CD14-positive monocyte (primary cell): ENCODE measurements around the gene NHS. TPM values are rescaled to one million over a fixed set of nuclear protein-coding genes. Genes with fewer than 3 reads are reported as not detected.
"Not testable (repeated sequence)": the region's sequence is repeated elsewhere in the genome, so short reads cannot be mapped to it uniquely, and the experiment has no call there.

Experiments
- DNase-seq, 3 donors: peaks; one replicate each; pipeline ENCODE4 v3.0.0-alpha.2; 2011 to 2022
- H2AFZ ChIP-seq: 2 replicates; pipeline ENCODE4 v1.6.0; 2012; ENCODE audit warnings: mild to moderate bottlenecking, low read depth, low read length, inconsistent platforms; ENCODE audit not compliant: insufficient read depth, poor library complexity, severe bottlenecking
- H3K27ac ChIP-seq, 2 donors: 1 replicate in 1 of 2; 2 replicates in 1 of 2; pipeline ENCODE4 v1.5.1; 2012 to 2013; ENCODE audit warnings: low read length in 2 of 2, control low read depth in 1 of 2, inconsistent platforms in 1 of 2, low read depth in 1 of 2, mild to moderate bottlenecking in 1 of 2
- H3K27me3 ChIP-seq, 2 donors: one replicate each; pipeline versions ENCODE4 v1.6.0 to v1.6.1; 2011 to 2013; ENCODE audit warnings: low read length in 2 of 2; ENCODE audit not compliant: control insufficient read depth in 2 of 2, insufficient read depth in 2 of 2
- H3K36me3 ChIP-seq, 2 donors: replicated peaks in 1 of 2; 1 replicate in 1 of 2; 2 replicates in 1 of 2; pipeline versions ENCODE4 v1.5.1 to v1.6.1; 2012 to 2013; ENCODE audit warnings: low read length in 2 of 2, control low read depth in 1 of 2, inconsistent platforms in 1 of 2, mild to moderate bottlenecking in 1 of 2; ENCODE audit not compliant: insufficient read depth in 2 of 2, control insufficient read depth in 1 of 2
- H3K4me1 ChIP-seq, 2 donors: 1 replicate in 1 of 2; 2 replicates in 1 of 2; pipeline versions ENCODE4 v1.5.1 to v1.6.1; 2012 to 2013; ENCODE audit warnings: low read length in 2 of 2, control low read depth in 1 of 2, inconsistent platforms in 1 of 2, mild to moderate bottlenecking in 1 of 2, moderate library complexity in 1 of 2; ENCODE audit not compliant: insufficient read depth in 2 of 2, control insufficient read depth in 1 of 2
- H3K4me2 ChIP-seq: replicated peaks from 2 replicates; pipeline ENCODE3; 2012; ENCODE audit warnings: low read length, moderate library complexity, mild to moderate bottlenecking; ENCODE audit not compliant: poor library complexity, severe bottlenecking; ENCODE audit errors: extremely low read depth
- H3K4me3 ChIP-seq, 3 experiments: fragments of 200-600 bp in 1 of 3; sonication (generic) in 1 of 3; replicated peaks in 1 of 3; 1 replicate in 2 of 3; 2 replicates in 1 of 3; pipeline ENCODE4 v1.5.1; 2011 to 2013; ENCODE audit warnings: low read length in 3 of 3, mild to moderate bottlenecking in 3 of 3, control low read depth in 2 of 3, low read depth in 2 of 3, inconsistent platforms in 1 of 3, moderate library complexity in 1 of 3
- H3K79me2 ChIP-seq: 2 replicates; pipeline ENCODE4 v1.6.0; 2012; ENCODE audit warnings: mild to moderate bottlenecking, control low read depth, inconsistent platforms, low read length, moderate library complexity; ENCODE audit not compliant: insufficient read depth
- H3K9ac ChIP-seq: 2 replicates; pipeline ENCODE4 v1.6.0; 2017; ENCODE audit warnings: low read length, mild to moderate bottlenecking; ENCODE audit not compliant: insufficient read depth, poor library complexity, severe bottlenecking
- H3K9me3 ChIP-seq, 2 donors: replicated peaks in 1 of 2; 1 replicate in 1 of 2; 2 replicates in 1 of 2; pipeline versions ENCODE4 v1.5.1 to v1.6.1; 2012 to 2013; ENCODE audit warnings: low read length in 2 of 2, control low read depth in 1 of 2; ENCODE audit not compliant: control insufficient read depth in 1 of 2, insufficient read depth in 1 of 2
- H4K20me1 ChIP-seq: 2 replicates; pipeline ENCODE4 v1.6.0; 2012; ENCODE audit warnings: mild to moderate bottlenecking, low read length, control low read depth, moderate library complexity; ENCODE audit not compliant: insufficient read depth
- H3K27ac Mint-ChIP-seq, 7 donors: one replicate each; pipeline ENCODE4 v1.8.0; 2020; ENCODE audit warnings: mild to moderate bottlenecking in 7 of 7, mixed read lengths in 7 of 7, moderate library complexity in 6 of 7, inconsistent platforms in 2 of 7
- H3K27me3 Mint-ChIP-seq, 3 donors: one replicate each; pipeline ENCODE4 v1.8.0; 2021 to 2022; ENCODE audit warnings: low read depth in 3 of 3, mild to moderate bottlenecking in 3 of 3, mixed read lengths in 3 of 3, moderate library complexity in 3 of 3, inconsistent platforms in 1 of 3
- H3K36me3 Mint-ChIP-seq, 2 donors: one replicate each; pipeline ENCODE4 v1.8.0; 2020; ENCODE audit warnings: mixed read lengths in 2 of 2, inconsistent platforms in 1 of 2, mild to moderate bottlenecking in 1 of 2
- H3K4me1 Mint-ChIP-seq: one replicate; pipeline ENCODE4 v1.8.0; 2020; ENCODE audit warnings: mild to moderate bottlenecking, mixed read lengths
- H3K4me3 Mint-ChIP-seq, 2 donors: one replicate each; pipeline ENCODE4 v1.8.0; 2020; ENCODE audit warnings: mild to moderate bottlenecking in 2 of 2, mixed read lengths in 2 of 2, moderate library complexity in 1 of 2
- H3K9me3 Mint-ChIP-seq, 7 donors: one replicate each; pipeline ENCODE4 v1.8.0; 2020 to 2022; ENCODE audit warnings: mixed read lengths in 7 of 7, mild to moderate bottlenecking in 6 of 7, moderate library complexity in 6 of 7, inconsistent platforms in 2 of 7
- WGBS: methylation state at CpG from one replicate; pipeline ENCODE4 v1.1.5; 2013; ENCODE audit warnings: missing lambda C conversion rate; ENCODE audit not compliant: insufficient coverage; 5-methylcytosine and 5-hydroxymethylcytosine counted together
- intact Hi-C, 2 donors: fragments of 100-400 bp; cut with micrococcal nuclease; formaldehyde crosslinking; loops; one replicate each; pipeline versions ENCODE4 v1.15.0 to v1.15.1; 2023
- polyA plus RNA-seq, 3 donors: library from polyadenylated mRNA; depleted of rRNA in 1 of 3; unstranded in 2 of 3; stranded (reverse) in 1 of 3; fragments of 300-500 nt in 2 of 3; fragments of >200 nt in 1 of 3; fragmentation: Illumina TruSeq in 2 of 3; gene quantifications; 1 replicate in 2 of 3; 2 replicates in 1 of 3; pipeline ENCODE4 v1.2.3, GENCODE V29; 2012 to 2021
- TF ChIP-seq, protein P1 (sequence below): fragments of 200-600 bp; IDR thresholded peaks from one replicate; pipeline ENCODE4 v1.8.0; 2022; ENCODE audit warnings: antibody characterized with exemption, mild to moderate bottlenecking

The NHS gene
- polyA plus RNA-seq, 3 donors, result 0.86 to 1.8 (median 1.3) TPM

GRCh38 chrX:17443556-17443955 is 68.6 kb downstream of the NHS start:
- H3K4me3 Mint-ChIP-seq, result no peak overlapping the region
- Histone ChIP-seq H3K9ac (no peak overlapping the region), H3K27me3 (peaks cover 0 to 8% of the 10 kb centered on the region in 2 donors), H4K20me1 (no peaks in the 10 kb centered on the region), H3K36me3 (no peaks in the 10 kb centered on the region), H3K4me2 (no peak overlapping the region), H3K4me1 (no peaks in the 10 kb centered on the region), H3K27ac (no peak overlapping the region), H3K79me2 (no peaks in the 10 kb centered on the region), H2AFZ (no peak overlapping the region), H3K4me3 (no peak overlapping the region), H3K9me3 (no peaks in the 10 kb centered on the region)
- WGBS, result no CpG with 5 or more reads among the region's 4 CpGs
- H3K27me3 Mint-ChIP-seq, result peaks cover 4 to 7% (median 4%) of the 10 kb centered on the region in 3 donors
- intact Hi-C loops, result no loop called here
- H3K27ac Mint-ChIP-seq, result no peak overlapping the region
- H3K4me1 Mint-ChIP-seq, result peaks cover 3% of the 10 kb centered on the region
- no peaks in the 10 kb centered on the region for H3K36me3 Mint-ChIP-seq
- DNase-seq, result no peak
- peaks cover 0 to 8% (median 3%) of the 10 kb centered on the region in 7 donors for H3K9me3 Mint-ChIP-seq
- TF ChIP-seq, protein P1, sequence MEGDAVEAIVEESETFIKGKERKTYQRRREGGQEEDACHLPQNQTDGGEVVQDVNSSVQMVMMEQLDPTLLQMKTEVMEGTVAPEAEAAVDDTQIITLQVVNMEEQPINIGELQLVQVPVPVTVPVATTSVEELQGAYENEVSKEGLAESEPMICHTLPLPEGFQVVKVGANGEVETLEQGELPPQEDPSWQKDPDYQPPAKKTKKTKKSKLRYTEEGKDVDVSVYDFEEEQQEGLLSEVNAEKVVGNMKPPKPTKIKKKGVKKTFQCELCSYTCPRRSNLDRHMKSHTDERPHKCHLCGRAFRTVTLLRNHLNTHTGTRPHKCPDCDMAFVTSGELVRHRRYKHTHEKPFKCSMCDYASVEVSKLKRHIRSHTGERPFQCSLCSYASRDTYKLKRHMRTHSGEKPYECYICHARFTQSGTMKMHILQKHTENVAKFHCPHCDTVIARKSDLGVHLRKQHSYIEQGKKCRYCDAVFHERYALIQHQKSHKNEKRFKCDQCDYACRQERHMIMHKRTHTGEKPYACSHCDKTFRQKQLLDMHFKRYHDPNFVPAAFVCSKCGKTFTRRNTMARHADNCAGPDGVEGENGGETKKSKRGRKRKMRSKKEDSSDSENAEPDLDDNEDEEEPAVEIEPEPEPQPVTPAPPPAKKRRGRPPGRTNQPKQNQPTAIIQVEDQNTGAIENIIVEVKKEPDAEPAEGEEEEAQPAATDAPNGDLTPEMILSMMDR, result no peak

- H3K4me1 ChIP-seq, H2AFZ ChIP-seq, intact Hi-C loops, H3K79me2 ChIP-seq, H3K27me3 Mint-ChIP-seq, H3K36me3 ChIP-seq, H3K4me1 Mint-ChIP-seq, DNase-seq, H3K9ac ChIP-seq, H3K27ac ChIP-seq, H3K36me3 Mint-ChIP-seq, H3K4me2 ChIP-seq, H3K4me3 ChIP-seq, H4K20me1 ChIP-seq, H3K4me3 Mint-ChIP-seq, H3K9me3 ChIP-seq, H3K27ac Mint-ChIP-seq, H3K27me3 ChIP-seq: not testable (repeated sequence)
- peaks cover 0 to 10% (median 3%) of the 10 kb centered on the region in 7 donors for H3K9me3 Mint-ChIP-seq
- WGBS, result no CpG with 5 or more reads among the region's 5 CpGs
Measured at GRCh38 chrX:17446269-17446668, 71.3 kb downstream of the NHS start.
